ENCODE data around the gene PNCK.
"Not testable (repeated sequence)": the region's sequence is repeated elsewhere in the genome, so short reads cannot be mapped to it uniquely, and the experiment has no call there.

- not testable (repeated sequence) for TF ChIP-seq RAD21 (IDR thresholded peaks at IDR 0.05; ENCODE audit: low read depth); CTCF (IDR thresholded peaks at IDR 0.05 in 2 of 3, conservative IDR thresholded peaks at IDR 0.05 in 1 of 3; ENCODE audit: borderline replicate concordance in 1 of 3, insufficient read depth in 1 of 3, low read depth in 2 of 3, low read length in 2 of 3); EZH2phosphoT487 (IDR thresholded peaks at IDR 0.05; ENCODE audit: borderline replicate concordance); SP1 (IDR thresholded peaks at IDR 0.05; ENCODE audit: low read depth); TCF7L2 (IDR thresholded peaks at IDR 0.05; ENCODE audit: borderline replicate concordance, extremely low read depth, insufficient read depth, insufficient read length); SIN3A (IDR thresholded peaks at IDR 0.05; ENCODE audit: low read depth); EZH2 (IDR thresholded peaks at IDR 0.05); YY1 (IDR thresholded peaks at IDR 0.05; ENCODE audit: extremely low read depth, insufficient replicate concordance, low read depth, low read length); POLR2AphosphoS5 (IDR thresholded peaks at IDR 0.05; ENCODE audit: low read depth, low read length); POLR2A (IDR thresholded peaks at IDR 0.05; ENCODE audit: borderline replicate concordance, extremely low read depth, insufficient read depth, insufficient read length); SRF (IDR thresholded peaks at IDR 0.05; ENCODE audit: low read depth)
Observed at GRCh38 chrX:153699784-153700371, 26.3 kb upstream of the PNCK start.
